T-cell (primary cell): Measurements from ENCODE around the gene UGT1A7. TPM values are rescaled to one million over a fixed set of nuclear protein-coding genes. Genes with fewer than 3 reads are reported as not detected.
"Not testable (repeated sequence)": the region's sequence is repeated elsewhere in the genome, so short reads cannot be mapped to it uniquely, and the experiment has no call there.

ENCODE experiments used
- ATAC-seq, 4 experiments: fragments of 200-7000 bp in 3 of 4; fragments of 150-1000 bp in 1 of 4; cut with Tn5 transposase; replicated peaks in 1 of 4; 1 replicate in 3 of 4; 2 replicates in 1 of 4; pipeline ENCODE4 v1.10.0; 2021; ENCODE audit warnings: moderate library complexity in 3 of 4, mild to moderate bottlenecking in 2 of 4, moderate number of reproducible peaks in 1 of 4
- CTCF ChIA-PET, 2 donors: fragments of 300-600 bp; sonication (Branson Sonifier 250); formaldehyde crosslinking; loops; one replicate each; lab custom pipeline; 2022; ENCODE audit warnings: antibody characterized with exemption in 2 of 2; lab: Charles Lee
- POLR2A ChIA-PET, 2 donors: fragments of 300-600 bp; sonication (Branson Sonifier 250); formaldehyde crosslinking; loops; one replicate each; lab custom pipeline; 2022; ENCODE audit warnings: antibody characterized with exemption in 2 of 2; lab: Charles Lee
- DNase-seq, 35 experiments: peaks; one replicate each; pipeline versions ENCODE4 v3.0.0 to v3.0.0-alpha.2; 2013 to 2023
- H3K27ac ChIP-seq: one replicate; pipeline ENCODE4 v1.5.1; 2013; ENCODE audit warnings: low read length
- H3K27me3 ChIP-seq, 2 experiments: replicated peaks in 1 of 2; 1 replicate in 1 of 2; 2 replicates in 1 of 2; pipeline versions ENCODE4 v1.6.1 to v1.7.0; 2013; ENCODE audit warnings: low read length in 1 of 2, mixed read lengths in 1 of 2; ENCODE audit not compliant: control insufficient read depth in 2 of 2, insufficient read depth in 2 of 2; ENCODE audit errors: extremely low read depth in 1 of 2
- H3K36me3 ChIP-seq, 2 donors: 1 replicate in 1 of 2; 2 replicates in 1 of 2; pipeline versions ENCODE4 v1.6.1 to v1.7.0; 2013; ENCODE audit warnings: low read length in 1 of 2; ENCODE audit not compliant: control insufficient read depth in 2 of 2, insufficient read depth in 1 of 2; ENCODE audit errors: extremely low read depth in 1 of 2
- H3K4me1 ChIP-seq, 2 experiments: 1 replicate in 1 of 2; 2 replicates in 1 of 2; pipeline versions ENCODE4 v1.6.1 to v1.7.0; 2013; ENCODE audit warnings: low read length in 2 of 2, mixed read lengths in 1 of 2; ENCODE audit not compliant: insufficient read depth in 2 of 2, control insufficient read depth in 1 of 2; ENCODE audit errors: extremely low read depth in 1 of 2
- H3K4me3 ChIP-seq, 2 donors: 1 replicate in 1 of 2; 2 replicates in 1 of 2; pipeline versions ENCODE4 v1.5.1 to v1.7.0; 2013; ENCODE audit warnings: mild to moderate bottlenecking in 2 of 2, low read length in 1 of 2, moderate library complexity in 1 of 2; ENCODE audit not compliant: control insufficient read depth in 1 of 2; ENCODE audit errors: extremely low read depth in 1 of 2
- H3K9me3 ChIP-seq: 2 replicates; pipeline ENCODE4 v1.7.0; 2013
- H3K27ac Mint-ChIP-seq, 2 donors: one replicate each; pipeline ENCODE4 v1.8.0; 2020 to 2021; ENCODE audit warnings: mild to moderate bottlenecking in 2 of 2, mixed read lengths in 2 of 2
- H3K27me3 Mint-ChIP-seq, 2 donors: one replicate each; pipeline ENCODE4 v1.8.0; 2021 to 2022; ENCODE audit warnings: mixed read lengths in 2 of 2
- H3K36me3 Mint-ChIP-seq: one replicate; pipeline ENCODE4 v1.8.0; 2021; ENCODE audit warnings: mixed read lengths
- H3K4me1 Mint-ChIP-seq, 3 donors: one replicate each; pipeline ENCODE4 v1.8.0; 2020 to 2022; ENCODE audit warnings: mixed read lengths in 3 of 3, mild to moderate bottlenecking in 1 of 3
- H3K4me3 Mint-ChIP-seq, 3 donors: one replicate each; pipeline ENCODE4 v1.8.0; 2020 to 2022; ENCODE audit warnings: mild to moderate bottlenecking in 3 of 3, mixed read lengths in 3 of 3, moderate library complexity in 3 of 3
- H3K9me3 Mint-ChIP-seq, 3 donors: one replicate each; pipeline ENCODE4 v1.8.0; 2020 to 2022; ENCODE audit warnings: mixed read lengths in 3 of 3
- WGBS: methylation state at CpG from one replicate; pipeline ENCODE4 v1.1.5; 2013; ENCODE audit warnings: missing lambda C conversion rate; ENCODE audit not compliant: insufficient coverage; 5-methylcytosine and 5-hydroxymethylcytosine counted together
- total RNA-seq, 35 experiments: library from RNA in 6 of 35; stranded (reverse) in 6 of 35; fragments of 120-200 nt in 1 of 35; gene quantifications; one replicate each; pipeline versions ENCODE4 v1.2.1 to v1.2.4 and lab custom pipeline; 2013 to 2026

UGT1A7 gene
- total RNA-seq, 5 donors from 2014 or later (not counting 1 experiment from before 2014, with no cell fraction given): 0.10 TPM; not detected in 4

DNA sequence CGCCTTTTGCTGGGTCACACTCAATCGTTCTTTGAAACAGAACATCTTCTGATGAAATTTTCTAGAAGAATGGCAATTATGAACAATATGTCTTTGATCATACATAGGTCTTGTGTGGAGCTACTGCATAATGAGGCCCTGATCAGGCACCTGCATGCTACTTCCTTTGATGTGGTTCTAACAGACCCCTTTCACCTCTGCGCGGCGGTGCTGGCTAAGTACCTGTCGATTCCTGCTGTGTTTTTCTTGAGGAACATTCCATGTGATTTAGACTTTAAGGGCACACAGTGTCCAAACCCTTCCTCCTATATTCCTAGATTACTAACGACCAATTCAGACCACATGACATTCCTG is 31.5 kb downstream of the UGT1A7 start:
- Histone ChIP-seq H3K4me3 (no peak overlapping the region), H3K4me1 (no peaks in the 10 kb centered on the region), H3K9me3 (no peaks in the 10 kb centered on the region), H3K36me3 (no peaks in the 10 kb centered on the region), H3K27me3 (peaks cover 0 to 23% of the 10 kb centered on the region in 2 experiments), H3K27ac (no peak overlapping the region)
- no peak for ATAC-seq
- CTCF ChIA-PET: no interaction called here
- Mint-ChIP-seq H3K27me3 (peaks cover 33 to 50% of the 10 kb centered on the region in 2 donors), H3K9me3 (no peaks in the 10 kb centered on the region), H3K4me3 (no peak overlapping the region), H3K27ac (no peak overlapping the region), H3K4me1 (no peaks in the 10 kb centered on the region), H3K36me3 (no peaks in the 10 kb centered on the region)
- POLR2A ChIA-PET: no interaction called here
- 45% methylated on average over 2 of the region's 7 CpGs for WGBS
- no peak for DNase-seq

DNA sequence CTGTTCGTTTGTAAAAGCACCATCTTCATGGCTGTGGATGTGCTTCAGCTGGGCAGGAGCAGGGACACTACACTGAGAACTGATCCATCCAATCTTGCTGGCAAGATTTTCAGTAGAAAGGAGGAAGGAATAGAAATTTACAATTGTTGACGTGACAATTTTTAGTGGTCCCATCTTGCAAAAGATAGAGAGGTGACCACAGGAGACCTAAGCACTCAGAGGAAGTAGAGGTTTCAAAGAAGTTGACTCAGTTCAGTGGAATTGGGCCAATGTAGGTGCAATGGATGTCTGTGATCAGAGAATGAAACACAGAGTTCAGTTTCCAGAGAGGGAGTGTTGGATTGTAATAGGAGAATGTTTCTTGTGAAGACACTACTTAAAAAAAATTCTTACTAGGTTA is 32.4 kb downstream of the UGT1A7 start:
- no peak overlapping the region for H3K4me3 Mint-ChIP-seq
- no peaks in the 10 kb centered on the region for H3K36me3 Mint-ChIP-seq
- ChIA-PET POLR2A (no interaction called here), CTCF (no interaction called here)
- Histone ChIP-seq H3K36me3 (no peaks in the 10 kb centered on the region), H3K9me3 (no peaks in the 10 kb centered on the region), H3K27ac (no peak overlapping the region), H3K4me3 (no peak overlapping the region), H3K4me1 (no peaks in the 10 kb centered on the region), H3K27me3 (peaks cover 0 to 24% of the 10 kb centered on the region in 2 experiments)
- 61% methylated on average over 2 of the region's 2 CpGs for WGBS
- ATAC-seq (no peak), DNase-seq (no peak)
- H3K27ac Mint-ChIP-seq: no peak overlapping the region
- peaks cover 36 to 50% of the 10 kb centered on the region in 2 donors for H3K27me3 Mint-ChIP-seq
- no peaks in the 10 kb centered on the region for H3K4me1 Mint-ChIP-seq
- H3K9me3 Mint-ChIP-seq: no peaks in the 10 kb centered on the region

DNA sequence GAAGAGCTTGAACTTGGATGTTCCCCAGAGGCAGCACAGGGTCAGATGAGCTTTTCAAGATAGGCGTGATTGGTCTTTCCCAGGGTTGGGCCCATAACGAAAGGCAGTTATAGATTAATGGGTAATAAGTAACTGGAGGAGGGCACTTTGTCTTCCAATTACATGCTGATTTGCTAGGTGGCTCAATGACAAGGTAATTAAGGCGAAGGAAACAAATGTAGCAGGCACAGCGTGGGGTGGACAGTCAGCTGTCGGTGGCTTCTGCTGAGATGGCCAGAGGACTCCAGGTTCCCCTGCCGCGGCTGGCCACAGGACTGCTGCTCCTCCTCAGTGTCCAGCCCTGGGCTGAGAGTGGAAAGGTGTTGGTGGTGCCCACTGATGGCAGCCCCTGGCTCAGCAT is 36.9 kb downstream of the UGT1A7 start, which contains the start of gene UGT1A4:
TSS of gene UGT1A4 (plus strand) at position 185 of the 400 bp plus-strand sequence. CDS start at position 270, 85 bp downstream.
- 81% methylated on average over 7 of the region's 7 CpGs for WGBS

DNA sequence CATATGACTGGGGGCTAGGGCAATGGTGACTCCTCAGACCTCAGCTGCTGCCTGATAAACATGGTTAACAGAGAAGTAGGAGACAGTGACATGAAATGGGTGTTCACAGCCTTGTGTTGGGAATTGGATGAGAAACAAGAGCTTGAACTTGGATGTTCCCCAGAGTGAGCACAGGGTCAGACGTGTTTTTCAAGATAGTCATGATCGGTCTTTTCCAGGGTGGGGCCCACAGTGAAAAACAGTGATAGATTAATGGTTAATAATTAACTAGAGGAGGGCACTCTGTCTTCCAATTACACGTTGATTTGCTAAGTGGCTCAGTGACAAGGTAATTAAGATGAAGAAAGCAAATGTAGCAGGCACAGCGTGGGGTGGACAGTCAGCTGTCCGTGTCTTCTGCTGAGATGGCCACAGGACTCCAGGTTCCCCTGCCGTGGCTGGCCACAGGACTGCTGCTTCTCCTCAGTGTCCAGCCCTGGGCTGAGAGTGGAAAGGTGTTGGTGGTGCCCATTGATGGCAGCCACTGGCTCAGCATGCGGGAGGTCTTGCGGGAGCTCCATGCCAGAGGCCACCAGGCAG is 47.1 kb downstream of the UGT1A7 start, which contains the start of gene UGT1A3:
TSS of gene UGT1A3 (plus strand) at position 320 of the 579 bp plus-strand sequence. CDS start at position 405, 85 bp downstream.
- CTCF ChIA-PET: no interaction called here
- H3K36me3 ChIP-seq: no peaks in the 10 kb centered on the region
- no peak within 1 kb of the TSS for H3K27ac ChIP-seq
- no peak within 1 kb of the TSS for H3K27ac Mint-ChIP-seq
- no peaks in the 10 kb centered on the region for H3K36me3 Mint-ChIP-seq
- DNase-seq: no peak
- H3K27me3 Mint-ChIP-seq: peaks cover 13 to 29% of the 10 kb centered on the region in 2 donors
- ATAC-seq: no peak
- H3K27me3 ChIP-seq: peaks cover 0 to 15% of the 10 kb centered on the region in 2 experiments
- H3K4me1 Mint-ChIP-seq: no peaks in the 10 kb centered on the region
- WGBS: 73% methylated on average over 5 of the region's 8 CpGs
- no peaks in the 10 kb centered on the region for H3K9me3 Mint-ChIP-seq
- no peaks in the 10 kb centered on the region for H3K4me1 ChIP-seq
- no peak within 1 kb of the TSS for H3K4me3 Mint-ChIP-seq
- H3K9me3 ChIP-seq: no peaks in the 10 kb centered on the region
- POLR2A ChIA-PET: no interaction called here
- no peak within 1 kb of the TSS for H3K4me3 ChIP-seq

More for the DNA sequence above, 36.9 kb downstream of the UGT1A7 start, which contains the start of gene UGT1A4:
- Mint-ChIP-seq H3K36me3 (no peaks in the 10 kb centered on the region), H3K27me3 (peaks cover 44 to 48% of the 10 kb centered on the region in 2 donors), H3K4me3 (no peak within 1 kb of the TSS), H3K9me3 (no peaks in the 10 kb centered on the region), H3K4me1 (no peaks in the 10 kb centered on the region), H3K27ac (no peak within 1 kb of the TSS)
- CTCF ChIA-PET: no interaction called here
- Histone ChIP-seq H3K9me3 (no peaks in the 10 kb centered on the region), H3K4me3 (no peak within 1 kb of the TSS), H3K36me3 (no peaks in the 10 kb centered on the region), H3K4me1 (no peaks in the 10 kb centered on the region), H3K27me3 (peaks cover 2 to 18% of the 10 kb centered on the region in 2 experiments), H3K27ac (no peak within 1 kb of the TSS)
- ATAC-seq: no peak
- POLR2A ChIA-PET: no interaction called here
- DNase-seq: no peak

DNA sequence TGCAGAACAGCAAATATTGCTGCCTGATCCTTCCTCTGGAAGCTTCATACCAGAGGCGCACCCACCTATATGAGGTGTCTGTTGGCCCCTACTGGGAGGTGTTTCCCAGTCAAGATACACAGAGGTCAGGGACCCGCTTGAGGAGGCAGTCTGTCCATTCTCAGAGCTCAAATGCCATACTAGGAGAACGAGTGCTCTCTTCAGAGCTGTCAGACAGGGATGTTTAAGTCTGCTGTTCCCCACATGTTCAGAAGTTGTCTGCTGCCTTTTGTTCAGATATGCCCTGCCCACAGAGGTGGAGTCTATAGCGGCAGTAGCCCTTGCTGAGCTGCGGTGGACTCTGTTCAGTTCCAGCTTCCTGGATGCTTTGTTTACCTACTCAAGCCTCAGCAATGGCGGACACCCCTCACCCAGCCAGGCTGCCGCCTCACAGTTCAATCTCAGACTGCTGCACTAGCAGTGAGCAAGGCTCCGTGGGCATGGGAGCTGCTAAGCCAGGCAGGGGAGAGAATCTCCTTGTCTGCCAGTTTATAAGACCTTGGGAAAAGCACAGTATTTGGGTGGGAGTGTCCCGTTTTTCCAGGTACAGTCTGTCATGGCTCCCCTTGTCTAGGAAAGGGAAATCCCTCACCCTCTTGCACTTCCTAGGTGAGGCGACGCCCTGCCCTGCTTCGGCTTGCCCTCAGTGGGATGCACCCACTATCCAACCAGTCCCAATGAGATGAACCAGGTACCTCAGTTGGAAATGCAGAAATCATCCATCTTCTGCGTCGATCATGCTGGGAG is 55.4 kb downstream of the UGT1A7 start:
- CTCF ChIA-PET: interaction anchor here in 1 of 2 donors (0.5 kb wide), 1 partner anchor 822 kb away, joined by 3 read pairs; no protein-coding TSS in a partner anchor
- ATAC-seq, H3K36me3 Mint-ChIP-seq, H3K27ac ChIP-seq, POLR2A ChIA-PET, H3K9me3 Mint-ChIP-seq, H3K27me3 ChIP-seq, H3K4me3 ChIP-seq, H3K4me1 ChIP-seq, H3K9me3 ChIP-seq, H3K27ac Mint-ChIP-seq, H3K36me3 ChIP-seq, H3K4me1 Mint-ChIP-seq, H3K4me3 Mint-ChIP-seq, DNase-seq: not testable (repeated sequence)
- 82% methylated on average over 11 of the region's 14 CpGs for WGBS
- peaks cover 32 to 47% of the 10 kb centered on the region in 2 donors for H3K27me3 Mint-ChIP-seq

DNA sequence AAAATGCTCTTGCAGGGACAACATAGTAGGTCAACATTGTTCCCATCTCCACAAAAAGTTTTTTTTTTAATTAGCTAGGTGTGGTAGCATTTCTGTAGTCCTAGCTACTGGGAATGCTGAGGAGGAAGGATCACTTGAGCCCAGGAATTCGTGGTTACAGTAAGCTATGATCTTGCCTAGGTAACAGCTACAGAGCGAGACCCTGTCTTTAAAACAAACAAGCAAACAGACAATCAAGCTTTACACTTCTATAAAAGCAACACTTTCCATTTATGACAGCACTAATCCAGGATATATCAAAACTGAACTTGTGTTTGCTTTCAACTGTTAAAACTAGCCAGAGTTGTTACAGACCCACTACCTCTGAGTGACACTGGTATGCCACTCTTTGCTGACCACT is 59.2 kb downstream of the UGT1A7 start:
- Mint-ChIP-seq H3K27me3 (peaks cover 28 to 33% of the 10 kb centered on the region in 2 donors), H3K9me3 (no peaks in the 10 kb centered on the region), H3K36me3 (no peaks in the 10 kb centered on the region), H3K27ac (no peak overlapping the region), H3K4me3 (no peak overlapping the region), H3K4me1 (no peaks in the 10 kb centered on the region)
- H3K27ac ChIP-seq: no peak overlapping the region
- H3K36me3 ChIP-seq: no peaks in the 10 kb centered on the region
- H3K9me3 ChIP-seq: no peaks in the 10 kb centered on the region
- ChIA-PET POLR2A (no interaction called here), CTCF (no interaction called here)
- ATAC-seq (no peak), DNase-seq (no peak)
- no peaks in the 10 kb centered on the region for H3K4me1 ChIP-seq
- 60% methylated on average over 2 of the region's 2 CpGs for WGBS
- H3K27me3 ChIP-seq: peaks cover 0 to 17% of the 10 kb centered on the region in 2 experiments
- no peak overlapping the region for H3K4me3 ChIP-seq
